GM18511 (cell line): ENCODE measurements around the gene ZNF536.

ENCODE experiments used
- ATAC-seq: cut with Tn5 transposase; IDR thresholded peaks from one replicate; pipeline ENCODE4 v1.9.1; 2021; ENCODE audit warnings: mild to moderate bottlenecking, moderate library complexity; ENCODE audit not compliant: unreplicated experiment

Gene ZNF536

GRCh38 chr19:30361721-30362120, 10.5 kb upstream of the ZNF536 start:
- ATAC-seq: no peak

GRCh38 chr19:30362156-30362754, 9.9 kb upstream of the ZNF536 start:
- no peak for ATAC-seq

GRCh38 chr19:30363073-30363472, 9.1 kb upstream of the ZNF536 start:
- no peak for ATAC-seq

- no peak for ATAC-seq
Measured at GRCh38 chr19:30364866-30365800, 7.1 kb upstream of the ZNF536 start.

GRCh38 chr19:30366282-30366681, 5.9 kb upstream of the ZNF536 start:
- no peak for ATAC-seq

GRCh38 chr19:30367006-30367405, 5.2 kb upstream of the ZNF536 start:
- ATAC-seq: no peak

- ATAC-seq: no peak
Measured at GRCh38 chr19:30367421-30367820, 4.8 kb upstream of the ZNF536 start.

- no peak for ATAC-seq
Measured at GRCh38 chr19:30369833-30370232, 2.4 kb upstream of the ZNF536 start.

- no peak for ATAC-seq
Measured at GRCh38 chr19:30371161-30371836, 885 bp upstream of the ZNF536 start.

- ATAC-seq: no peak
Measured at GRCh38 chr19:30373593-30373992, 1.4 kb downstream of the ZNF536 start.

GRCh38 chr19:30374539-30374864, 2.3 kb downstream of the ZNF536 start:
- ATAC-seq: no peak

- no peak for ATAC-seq
Measured at GRCh38 chr19:30374865-30375552, 2.8 kb downstream of the ZNF536 start.

GRCh38 chr19:30375553-30376031, 3.4 kb downstream of the ZNF536 start:
- ATAC-seq: no peak

GRCh38 chr19:30376272-30376671, 4.1 kb downstream of the ZNF536 start:
- no peak for ATAC-seq

- ATAC-seq: no peak
Measured at GRCh38 chr19:30376826-30377425, 4.7 kb downstream of the ZNF536 start.

GRCh38 chr19:30378701-30379100, 6.5 kb downstream of the ZNF536 start:
- ATAC-seq: no peak

GRCh38 chr19:30379841-30380610, 7.8 kb downstream of the ZNF536 start:
- ATAC-seq: no peak

GRCh38 chr19:30381366-30381765, 9.2 kb downstream of the ZNF536 start:
- no peak for ATAC-seq

- ATAC-seq: no peak
Measured at GRCh38 chr19:30385174-30385573, 13.0 kb downstream of the ZNF536 start.

- no peak for ATAC-seq
Measured at GRCh38 chr19:30385666-30386065, 13.5 kb downstream of the ZNF536 start.
